Testis (tissue), 2 donors: ENCODE results near the gene TMPRSS11E.

ENCODE experiments used
- POLR2A ChIP-seq: fragments of 450-650 bp; IDR thresholded peaks from one replicate; pipeline ENCODE4 v1.6.1; 2017; ENCODE audit warnings: antibody characterized with exemption, mild to moderate bottlenecking, moderate library complexity
- TF ChIP-seq, protein P1 (sequence below), 3 experiments: fragments of 450-650 bp in 2 of 3; fragments of 200-600 bp in 1 of 3; sonication (generic) in 1 of 3; IDR thresholded peaks; one replicate each; pipeline ENCODE4 v1.5.1; 2016 to 2019; ENCODE audit warnings: antibody characterized with exemption in 3 of 3, mild to moderate bottlenecking in 2 of 3, moderate library complexity in 1 of 3

GRCh38 chr4:68520985-68521384, 73.7 kb downstream of the TMPRSS11E start:
- TF ChIP-seq, protein P1, sequence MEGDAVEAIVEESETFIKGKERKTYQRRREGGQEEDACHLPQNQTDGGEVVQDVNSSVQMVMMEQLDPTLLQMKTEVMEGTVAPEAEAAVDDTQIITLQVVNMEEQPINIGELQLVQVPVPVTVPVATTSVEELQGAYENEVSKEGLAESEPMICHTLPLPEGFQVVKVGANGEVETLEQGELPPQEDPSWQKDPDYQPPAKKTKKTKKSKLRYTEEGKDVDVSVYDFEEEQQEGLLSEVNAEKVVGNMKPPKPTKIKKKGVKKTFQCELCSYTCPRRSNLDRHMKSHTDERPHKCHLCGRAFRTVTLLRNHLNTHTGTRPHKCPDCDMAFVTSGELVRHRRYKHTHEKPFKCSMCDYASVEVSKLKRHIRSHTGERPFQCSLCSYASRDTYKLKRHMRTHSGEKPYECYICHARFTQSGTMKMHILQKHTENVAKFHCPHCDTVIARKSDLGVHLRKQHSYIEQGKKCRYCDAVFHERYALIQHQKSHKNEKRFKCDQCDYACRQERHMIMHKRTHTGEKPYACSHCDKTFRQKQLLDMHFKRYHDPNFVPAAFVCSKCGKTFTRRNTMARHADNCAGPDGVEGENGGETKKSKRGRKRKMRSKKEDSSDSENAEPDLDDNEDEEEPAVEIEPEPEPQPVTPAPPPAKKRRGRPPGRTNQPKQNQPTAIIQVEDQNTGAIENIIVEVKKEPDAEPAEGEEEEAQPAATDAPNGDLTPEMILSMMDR (IDR thresholded peaks at IDR 0.05) = no peak
- no peak for TF ChIP-seq POLR2A
